Left colon (tissue), 2 donors: ENCODE data around the gene TCAIM. TPM values are rescaled to one million over a fixed set of nuclear protein-coding genes. Genes with fewer than 3 reads are reported as not detected.
A peak's percentile ranks its signal among the peaks of the same experiment; 100 is the strongest.

ENCODE experiments used
- ATAC-seq: fragments of 200-7000 bp; cut with Tn5 transposase; one replicate; pipeline ENCODE4 v1.9.1; 2020; ENCODE audit warnings: mild to moderate bottlenecking, moderate library complexity
- DNase-seq, 2 donors: peaks; one replicate each; pipeline ENCODE4 v3.0.0-alpha.2; 2020
- intact Hi-C, 2 donors: fragments of 100-400 bp; cut with DNase I in 1 of 2; cut with micrococcal nuclease in 1 of 2; formaldehyde crosslinking; loops; one replicate each; pipeline versions ENCODE4 v1.11.2 to v1.14.0; 2022; cut with DNase I, micrococcal nuclease
- total RNA-seq, 2 donors: library from RNA; stranded (reverse); fragmentation: NEBNext Ultra II Directional; extraction: Animal tissue kit (Norgen Biotek cat#: 25700); gene quantifications; one replicate each; pipeline ENCODE4 v1.2.1, GENCODE V29; 2021
- donor health status: DM: no; HTN: no; CAD: no.
- donor health status: DM: yes; HTN: yes; CAD: no.

Gene TCAIM
- total RNA-seq, 2 donors from 2014 or later, result 19.4 to 22.2 TPM

GRCh38 chr3:44434834-44435510 lies 96.4 kb downstream of the TCAIM start:
- DNase-seq, result no peak
- intact Hi-C loops, result no loop called here

GRCh38 chr3:44436181-44436580 lies 97.6 kb downstream of the TCAIM start:
- ATAC-seq (no peak), DNase-seq (no peak)
- intact Hi-C loops, result no loop called here

More at GRCh38 chr3:44434834-44435510, 96.4 kb downstream of the TCAIM start:
- ATAC-seq, result no peak

- no peak for ATAC-seq
Observed at GRCh38 chr3:44437800-44438199, 99.2 kb downstream of the TCAIM start.

DNA sequence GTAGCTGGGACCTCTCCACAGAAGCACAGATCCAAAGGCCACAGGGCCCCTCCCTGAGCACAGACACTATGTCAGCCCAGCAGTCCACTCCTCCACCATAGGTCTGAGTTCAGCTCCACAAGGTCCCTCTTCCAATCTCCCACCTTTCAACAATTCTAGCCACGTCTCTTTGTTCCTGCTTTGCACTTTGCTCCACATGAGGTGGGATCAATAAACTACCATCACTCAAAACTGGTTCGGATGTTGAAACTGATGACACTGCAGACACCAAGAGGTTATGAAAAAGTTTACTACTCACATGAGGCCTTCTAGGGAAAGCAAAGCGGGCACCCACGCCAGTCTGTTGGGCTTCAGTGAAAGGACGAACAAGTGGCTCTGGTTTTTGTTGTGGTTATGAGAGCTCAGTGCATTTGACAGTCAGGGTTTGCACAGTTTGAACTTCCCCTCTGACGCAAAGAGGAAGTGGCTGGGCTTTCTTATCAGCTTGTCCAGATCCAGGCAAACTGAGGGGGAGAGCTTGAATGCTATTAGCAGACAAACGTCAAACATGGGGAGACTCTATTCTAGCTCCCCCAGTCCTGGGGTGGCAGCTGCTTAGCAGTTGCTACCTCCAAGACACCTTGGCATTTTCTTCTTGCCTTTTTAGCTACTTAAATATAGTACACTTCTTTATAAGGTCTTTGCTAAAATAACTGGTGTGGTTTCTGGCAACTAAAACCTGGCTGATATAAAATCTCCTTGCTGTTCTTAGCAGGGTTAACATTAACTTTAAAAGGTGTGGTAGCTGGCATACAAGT lies 101.1 kb downstream of the TCAIM start:
- peak; percentile 57 to 77 for DNase-seq
- peak; percentile 91 for ATAC-seq
- intact Hi-C loops, result no loop called here

More at GRCh38 chr3:44437800-44438199, 99.2 kb downstream of the TCAIM start:
- intact Hi-C loops, result no loop called here
- no peak for DNase-seq

GRCh38 chr3:44442596-44443309 lies 104.2 kb downstream of the TCAIM start:
- intact Hi-C loops, result no loop called here
- DNase-seq (no peak), ATAC-seq (no peak)

DNA sequence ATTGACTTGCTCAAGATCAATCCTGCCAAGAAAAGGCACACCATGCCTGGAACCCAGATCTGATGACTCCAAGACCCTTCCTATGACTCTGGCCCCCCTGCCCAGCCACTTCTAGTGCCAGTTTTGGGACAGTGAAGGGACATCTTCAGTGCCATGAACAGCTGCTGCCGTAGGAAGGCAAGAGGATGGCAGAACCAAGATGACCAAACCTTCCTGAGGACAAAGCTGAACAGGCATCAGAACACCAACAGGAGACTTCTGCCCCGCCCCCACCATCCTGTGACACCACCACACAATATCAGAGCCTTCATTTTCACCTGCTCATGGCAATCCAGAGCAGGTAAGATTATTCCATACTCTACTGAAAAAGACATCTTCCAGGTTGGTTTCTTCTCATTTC lies 105.9 kb downstream of the TCAIM start:
- no peak for ATAC-seq
- no peak for DNase-seq
- intact Hi-C loops, result no loop called here

DNA sequence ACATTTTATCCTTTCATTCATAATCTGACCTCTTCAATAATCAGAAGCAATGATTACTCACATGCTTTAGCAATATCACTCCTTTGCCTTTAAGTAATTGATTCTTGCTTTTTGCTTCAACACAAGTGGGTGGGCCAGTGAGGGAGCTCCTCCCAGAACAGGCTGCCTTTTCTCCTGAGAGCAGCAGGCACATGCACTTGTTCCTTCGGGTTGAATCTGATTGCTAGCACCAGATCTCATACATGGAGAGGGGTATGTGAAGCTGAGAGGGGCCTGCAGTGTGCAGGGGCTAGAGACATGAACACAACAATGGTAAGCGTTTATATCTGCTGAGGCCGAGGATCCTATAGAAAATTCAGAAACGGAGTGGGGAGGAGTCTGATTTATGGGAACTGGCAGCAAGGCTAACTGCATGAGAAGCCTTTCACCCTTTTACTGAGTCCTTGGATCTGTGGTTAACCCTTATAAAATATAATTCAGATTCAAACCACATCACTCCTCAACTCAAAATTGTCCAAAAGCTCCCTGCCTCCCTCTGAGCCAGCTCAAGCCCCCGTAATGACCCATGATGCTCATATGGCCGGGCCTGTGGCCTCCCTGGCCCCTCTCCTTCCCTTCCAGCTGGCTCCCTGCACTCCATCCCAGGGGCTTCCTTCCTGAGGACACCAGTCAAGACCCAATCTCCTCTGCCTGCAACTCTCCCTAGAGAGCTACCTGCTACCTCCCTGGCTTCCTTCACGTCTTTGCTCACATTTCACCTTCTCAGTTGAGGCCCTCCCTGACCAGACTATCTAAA lies 106.5 kb downstream of the TCAIM start:
- no peak for DNase-seq
- intact Hi-C loops, result no loop called here
- ATAC-seq, result no peak

DNA sequence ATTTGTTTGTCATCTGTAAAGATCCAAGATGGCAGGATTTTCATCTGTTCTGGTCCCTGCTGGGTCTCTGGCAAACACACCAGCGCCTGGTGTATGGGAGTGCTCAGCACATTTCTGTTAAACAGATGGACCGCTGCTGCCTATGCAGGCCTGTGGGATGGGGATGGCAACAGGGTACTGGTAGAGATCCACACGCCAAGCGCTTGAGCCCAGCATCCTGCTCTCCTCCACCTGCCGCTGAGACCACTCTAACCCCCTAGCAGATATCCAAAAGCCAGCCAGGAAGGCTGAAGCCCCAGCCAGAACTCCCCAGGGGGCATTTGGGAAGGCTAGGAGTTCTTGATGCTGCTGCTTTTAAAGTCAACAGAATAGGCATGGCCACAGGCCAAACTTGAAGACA lies 107.2 kb downstream of the TCAIM start:
- intact Hi-C loops, result no loop called here
- ATAC-seq (no peak), DNase-seq (no peak)

DNA sequence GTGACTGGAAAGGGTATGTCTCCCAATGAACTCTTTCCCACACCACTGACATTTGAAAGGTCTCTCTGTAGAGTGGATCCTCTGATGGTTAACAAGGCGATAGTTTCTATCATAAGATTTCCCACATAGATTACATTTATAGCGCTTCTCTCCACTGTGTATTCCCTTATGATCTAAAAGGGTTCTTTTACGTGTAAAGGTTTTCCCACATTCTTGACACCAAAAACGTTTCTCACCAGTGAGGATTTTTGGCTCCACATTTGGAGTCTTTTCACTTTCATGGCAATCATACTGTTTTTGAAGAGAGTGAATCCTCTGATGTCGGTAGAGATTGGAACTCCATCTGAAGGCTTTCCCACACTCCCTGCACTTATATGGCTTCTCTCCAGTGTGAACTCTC lies 108.4 kb downstream of the TCAIM start:
- ATAC-seq, result no peak

DNA sequence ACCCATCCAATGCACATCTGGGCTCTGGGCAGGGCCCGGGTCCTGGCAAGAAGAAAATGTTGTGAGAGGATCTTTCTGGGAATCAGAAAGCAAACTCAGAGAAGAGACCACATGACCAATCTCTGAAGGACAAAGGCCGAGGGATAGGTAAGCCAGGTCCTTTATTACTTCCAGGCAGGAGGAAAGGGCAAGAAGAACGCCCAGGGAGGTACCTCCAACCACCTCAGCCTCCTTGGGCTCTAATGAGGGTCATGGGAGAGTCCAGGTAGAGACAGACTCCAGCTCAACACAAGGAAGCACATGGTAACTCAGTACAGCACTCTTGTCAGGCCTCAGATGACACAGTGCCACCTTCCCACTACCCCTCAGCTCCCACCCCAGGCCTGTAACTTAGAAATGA lies 112.9 kb downstream of the TCAIM start:
- intact Hi-C loops, result no loop called here
- ATAC-seq (no peak), DNase-seq (no peak)

More for the DNA sequence above, 108.4 kb downstream of the TCAIM start:
- intact Hi-C loops, result no loop called here
- no peak for DNase-seq

DNA sequence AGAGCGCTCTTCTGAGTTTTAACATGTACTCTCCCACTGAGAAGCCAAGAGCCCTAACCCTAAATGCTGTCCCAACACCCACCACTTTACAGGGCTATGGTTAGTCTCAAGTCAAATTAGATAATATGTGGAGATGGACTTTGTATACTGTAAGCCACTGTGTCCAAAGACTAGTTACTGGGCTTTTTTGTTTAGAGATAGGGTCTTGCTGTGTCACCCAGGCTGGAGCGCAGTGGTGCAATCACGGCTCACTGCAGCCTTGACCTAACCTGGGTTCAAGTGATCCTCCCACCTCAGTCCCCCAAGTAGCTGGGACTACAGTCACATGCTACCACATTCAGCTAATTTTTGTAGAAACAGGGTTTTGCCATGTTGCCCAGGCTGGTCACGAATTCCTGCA lies 115.7 kb downstream of the TCAIM start:
- ATAC-seq, result no peak
- intact Hi-C loops, result no loop called here
- no peak for DNase-seq

DNA sequence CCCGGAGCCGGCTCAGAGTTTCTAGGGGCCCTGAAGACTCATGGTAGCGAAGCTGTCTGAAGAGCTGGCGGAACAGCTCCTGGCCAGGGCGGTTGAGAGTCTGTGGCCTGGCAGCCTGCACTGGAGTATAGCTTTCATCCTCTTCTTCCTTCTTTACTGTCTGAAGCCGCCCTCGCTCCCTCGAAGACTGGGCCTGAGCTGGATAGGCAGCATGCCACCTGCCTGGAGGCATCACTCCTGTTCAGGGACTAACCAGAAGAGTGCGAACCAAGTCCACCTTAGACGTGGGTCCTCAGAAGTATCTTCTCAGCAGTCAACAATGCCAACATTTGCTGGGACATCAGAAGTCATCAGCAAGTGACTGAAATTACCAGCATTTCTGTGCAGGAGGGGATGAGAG lies 116.8 kb downstream of the TCAIM start:
- ATAC-seq, result no peak
- intact Hi-C loops, result no loop called here
- no peak for DNase-seq

Other genes with a start within 250 kb of the TCAIM start
- not detected for gene TOPAZ1, start 96.9 kb upstream of the TCAIM start, total RNA-seq
- gene ZNF445, start 138.9 kb downstream of the TCAIM start, total RNA-seq, result 10 to 100 TPM; 13.4 to 14.7 TPM
- 1 to 10 TPM; 1.1 TPM for gene ZKSCAN7, start 216.4 kb downstream of the TCAIM start, total RNA-seq
- gene ZNF660, start 246.2 kb downstream of the TCAIM start, total RNA-seq, result 1 to 10 TPM; 1.2 to 1.5 TPM